ENCODE measurements around the gene TCF7L2. TPM values are rescaled to one million over a fixed set of nuclear protein-coding genes. Genes with fewer than 3 reads are reported as not detected.

TCF7L2 gene
- total RNA-seq, 1 experiment from 2014 or later: 16.1 TPM

- Histone ChIP-seq H3K4me1 (ENCODE audit: insufficient read depth, low read length) (peaks cover 31% of the 10 kb centered on the region), H3K36me3 (ENCODE audit: low read depth, low read length) (peaks cover 43% of the 10 kb centered on the region), H3K79me2 (ENCODE audit: low read length) (peaks cover 90% of the 10 kb centered on the region), H3K4me2 (ENCODE audit: low read length) (peak overlapping the region; percentile 39), H3K4me3 (ENCODE audit: low read length) (no peak overlapping the region), H3K9me2 (replicated peaks; ENCODE audit: low read length) (no peaks in the 10 kb centered on the region), H3K9me3 (ENCODE audit: low read length) (no peaks in the 10 kb centered on the region), H3K27ac (ENCODE audit: low read length) (peak overlapping the region; percentile 65), H3K27me3 (ENCODE audit: low read length) (no peaks in the 10 kb centered on the region), H4K20me1 (ENCODE audit: low read length) (peaks cover 16% of the 10 kb centered on the region), H3K9ac (ENCODE audit: low read length) (no peak overlapping the region), H2AFZ (ENCODE audit: low read length) (no peak overlapping the region), H3F3A (ENCODE audit: low read length, unreplicated experiment) (no peaks in the 10 kb centered on the region)
- intact Hi-C loops (cut with micrococcal nuclease): no loop called here
- ChIA-PET POLR2A (ENCODE audit: unreplicated experiment) (no interaction called here), CTCF (interaction anchor here (0.6 kb wide), 1 partner anchor 10 kb away, joined by 4 read pairs; no protein-coding TSS in a partner anchor)
- TF ChIP-seq EZH2phosphoT487 (IDR thresholded peaks at IDR 0.05; ENCODE audit: borderline replicate concordance, low read length): no peak
- no peak for TF ChIP-seq CTCF (conservative IDR thresholded peaks at IDR 0.05; ENCODE audit: low read depth, low read length)
- no peak for TF ChIP-seq EZH2 (IDR thresholded peaks at IDR 0.05; ENCODE audit: low read length, unreplicated experiment)
- peak; percentile 83 for ATAC-seq
- no TSS peak for BruUV-seq (replicated peaks)
- peak; percentile 73 for DNase-seq
These were observed 17.2 kb downstream of the TCF7L2 start for GRCh38 chr10:112967200-112967599.

- Histone ChIP-seq H4K20me1 (ENCODE audit: low read length) (peaks cover 16% of the 10 kb centered on the region), H2AFZ (ENCODE audit: low read length) (no peak overlapping the region), H3K9ac (ENCODE audit: low read length) (no peak overlapping the region), H3F3A (ENCODE audit: low read length, unreplicated experiment) (no peaks in the 10 kb centered on the region), H3K36me3 (ENCODE audit: low read depth, low read length) (peaks cover 34% of the 10 kb centered on the region), H3K9me2 (replicated peaks; ENCODE audit: low read length) (no peaks in the 10 kb centered on the region), H3K27ac (ENCODE audit: low read length) (no peak overlapping the region), H3K9me3 (ENCODE audit: low read length) (no peaks in the 10 kb centered on the region), H3K4me2 (ENCODE audit: low read length) (no peak overlapping the region), H3K4me1 (ENCODE audit: insufficient read depth, low read length) (peaks cover 20% of the 10 kb centered on the region), H3K27me3 (ENCODE audit: low read length) (no peaks in the 10 kb centered on the region), H3K4me3 (ENCODE audit: low read length) (no peak overlapping the region), H3K79me2 (ENCODE audit: low read length) (peaks cover 88% of the 10 kb centered on the region)
- POLR2A ChIA-PET (ENCODE audit: unreplicated experiment): no interaction called here
- DNase-seq: no peak
- CTCF ChIA-PET: no interaction called here
- intact Hi-C loops (cut with micrococcal nuclease): no loop called here
- ATAC-seq: no peak
- TF ChIP-seq EZH2 (IDR thresholded peaks at IDR 0.05; ENCODE audit: low read length, unreplicated experiment): no peak
- no peak for TF ChIP-seq EZH2phosphoT487 (IDR thresholded peaks at IDR 0.05; ENCODE audit: borderline replicate concordance, low read length)
- TF ChIP-seq CTCF (conservative IDR thresholded peaks at IDR 0.05; ENCODE audit: low read depth, low read length): no peak
- BruUV-seq (replicated peaks): no TSS peak
These were observed 19.1 kb downstream of the TCF7L2 start for GRCh38 chr10:112969131-112969530.

GRCh38 chr10:112969542-112969941 is 19.5 kb downstream of the TCF7L2 start:
- H3K4me1 ChIP-seq (ENCODE audit: insufficient read depth, low read length): peaks cover 19% of the 10 kb centered on the region
- no peak for DNase-seq
- no peaks in the 10 kb centered on the region for H3K9me2 ChIP-seq (replicated peaks; ENCODE audit: low read length)
- H2AFZ ChIP-seq (ENCODE audit: low read length): no peak overlapping the region
- ChIA-PET CTCF (no interaction called here), POLR2A (ENCODE audit: unreplicated experiment) (no interaction called here)
- TF ChIP-seq CTCF (conservative IDR thresholded peaks at IDR 0.05; ENCODE audit: low read depth, low read length) (no peak), EZH2phosphoT487 (IDR thresholded peaks at IDR 0.05; ENCODE audit: borderline replicate concordance, low read length) (no peak), EZH2 (IDR thresholded peaks at IDR 0.05; ENCODE audit: low read length, unreplicated experiment) (no peak)
- H3K79me2 ChIP-seq (ENCODE audit: low read length): peaks cover 87% of the 10 kb centered on the region
- no peak overlapping the region for H3K27ac ChIP-seq (ENCODE audit: low read length)
- no peaks in the 10 kb centered on the region for H3K27me3 ChIP-seq (ENCODE audit: low read length)
- peaks cover 16% of the 10 kb centered on the region for H4K20me1 ChIP-seq (ENCODE audit: low read length)
- no peak overlapping the region for H3K4me3 ChIP-seq (ENCODE audit: low read length)
- ATAC-seq: no peak
- no peaks in the 10 kb centered on the region for H3F3A ChIP-seq (ENCODE audit: low read length, unreplicated experiment)
- no peak overlapping the region for H3K4me2 ChIP-seq (ENCODE audit: low read length)
- no peaks in the 10 kb centered on the region for H3K9me3 ChIP-seq (ENCODE audit: low read length)
- peaks cover 30% of the 10 kb centered on the region for H3K36me3 ChIP-seq (ENCODE audit: low read depth, low read length)
- intact Hi-C loops (cut with micrococcal nuclease): no loop called here
- H3K9ac ChIP-seq (ENCODE audit: low read length): no peak overlapping the region
- BruUV-seq (replicated peaks): no TSS peak

All from PC-3 (cell line).